Left kidney (tissue), 2 donors: ENCODE measurements around the gene VSIG10. TPM values are rescaled to one million over a fixed set of nuclear protein-coding genes. Genes with fewer than 3 reads are reported as not detected.
"Not testable (repeated sequence)": the region's sequence is repeated elsewhere in the genome, so short reads cannot be mapped to it uniquely, and the experiment has no call there.

Experiments
- DNase-seq: peaks from one replicate; pipeline ENCODE4 v3.0.0-alpha.2; 2013
- polyA plus RNA-seq: library from polyadenylated mRNA; unstranded; fragments of 120-200 nt; gene quantifications from one replicate; pipeline ENCODE4 v1.2.1, GENCODE V29; 2013; ENCODE audit not compliant: insufficient read length

VSIG10 gene
- polyA plus RNA-seq, 1 donor, result 35.4 TPM

DNA sequence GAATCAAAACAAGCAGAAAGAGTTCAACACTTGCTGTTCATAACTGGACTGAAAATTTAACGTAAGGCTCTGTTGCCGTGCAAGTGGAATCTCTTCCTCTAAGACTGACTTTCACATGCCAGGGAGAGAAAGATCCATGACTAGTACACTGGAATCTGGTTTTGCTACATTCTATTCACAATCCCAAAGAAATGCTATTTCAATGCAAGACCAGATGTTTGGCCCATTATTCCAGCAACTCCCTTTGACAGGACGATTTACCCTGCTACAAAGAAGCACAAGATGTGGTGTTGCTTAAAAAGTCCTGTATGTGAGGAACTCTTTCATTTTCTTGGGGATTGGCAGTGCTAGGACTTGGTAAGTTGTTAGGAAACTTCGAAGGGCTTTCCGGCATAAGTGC is 69.9 kb downstream of the VSIG10 start:
- DNase-seq, result no peak

DNA sequence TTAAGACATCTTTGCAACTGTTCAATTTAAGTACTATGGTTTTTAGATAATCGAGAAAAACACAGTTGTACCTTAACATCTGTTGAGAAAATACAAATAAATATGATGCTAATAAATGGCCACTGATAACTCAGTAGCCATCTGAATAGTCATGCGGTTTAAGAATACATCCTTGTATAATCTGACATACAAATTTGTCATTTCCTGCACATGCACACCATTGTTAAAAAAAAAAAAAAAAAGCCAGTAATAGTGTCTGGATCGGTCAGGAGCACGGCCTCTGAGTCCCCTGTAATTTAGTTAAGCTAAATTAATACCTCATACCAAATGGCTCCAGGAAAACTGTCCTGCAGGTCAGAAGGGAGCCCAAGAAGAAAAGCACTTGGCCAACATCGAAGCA is 70.5 kb downstream of the VSIG10 start:
- no peak for DNase-seq

DNA sequence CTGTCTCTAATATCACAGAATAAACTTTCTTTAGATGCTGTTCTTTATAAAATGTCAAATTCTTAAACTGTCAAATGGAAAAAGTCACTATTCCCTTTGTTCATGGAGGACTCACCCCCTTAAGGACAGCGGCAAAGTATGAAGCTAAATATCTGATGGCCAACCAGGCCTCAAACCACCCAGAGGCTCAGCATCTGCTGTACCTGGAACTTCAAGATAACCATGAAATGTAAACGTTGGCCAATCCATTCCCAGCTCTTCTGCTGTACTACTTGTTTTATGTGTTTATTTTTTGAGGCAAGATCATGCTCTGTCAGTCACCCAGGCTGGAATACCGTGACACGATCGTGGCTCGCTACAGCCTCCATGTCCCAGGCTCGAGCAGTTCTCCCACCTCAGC is 71.6 kb downstream of the VSIG10 start:
- no peak for DNase-seq

DNA sequence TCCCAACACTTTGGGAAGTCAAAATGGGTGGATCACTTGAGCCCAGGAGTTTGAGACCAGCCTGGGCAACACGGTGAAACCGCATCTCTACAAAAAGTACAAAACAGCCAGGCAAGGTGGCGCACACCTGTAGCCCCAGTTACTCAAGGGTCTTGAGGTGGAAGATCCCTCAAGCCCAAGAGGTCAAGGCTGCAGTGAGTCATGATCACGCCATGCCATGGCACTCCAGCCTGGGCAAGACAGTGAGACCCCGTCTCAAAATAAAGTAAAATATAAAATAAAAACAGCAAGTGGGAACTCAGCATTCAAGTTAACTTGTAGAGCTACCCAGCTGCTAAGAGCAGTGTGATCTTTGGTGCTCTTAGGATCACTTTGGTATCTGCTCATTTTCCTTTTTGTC is 74.6 kb downstream of the VSIG10 start:
- no peak for DNase-seq

DNA sequence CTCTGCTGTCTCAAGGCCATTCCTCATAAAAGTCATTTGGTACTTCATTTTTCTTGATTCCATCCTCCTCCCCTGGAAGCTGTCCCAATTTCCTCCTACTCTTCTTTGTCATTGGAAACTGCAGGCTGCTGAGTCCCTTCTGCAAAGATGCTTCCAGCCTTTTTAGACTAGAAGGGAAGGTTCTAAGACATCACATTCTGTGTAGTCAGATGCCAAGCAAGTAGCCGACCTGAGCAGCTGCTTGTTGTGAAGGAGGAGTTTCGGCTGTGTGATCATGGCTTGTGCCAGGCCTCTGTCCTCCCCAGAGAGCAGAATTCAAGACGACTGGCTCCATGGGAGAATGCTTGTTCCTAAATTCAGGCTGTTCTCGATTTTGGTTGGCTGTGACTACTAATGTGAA is 78.6 kb downstream of the VSIG10 start:
- no peak for DNase-seq

DNA sequence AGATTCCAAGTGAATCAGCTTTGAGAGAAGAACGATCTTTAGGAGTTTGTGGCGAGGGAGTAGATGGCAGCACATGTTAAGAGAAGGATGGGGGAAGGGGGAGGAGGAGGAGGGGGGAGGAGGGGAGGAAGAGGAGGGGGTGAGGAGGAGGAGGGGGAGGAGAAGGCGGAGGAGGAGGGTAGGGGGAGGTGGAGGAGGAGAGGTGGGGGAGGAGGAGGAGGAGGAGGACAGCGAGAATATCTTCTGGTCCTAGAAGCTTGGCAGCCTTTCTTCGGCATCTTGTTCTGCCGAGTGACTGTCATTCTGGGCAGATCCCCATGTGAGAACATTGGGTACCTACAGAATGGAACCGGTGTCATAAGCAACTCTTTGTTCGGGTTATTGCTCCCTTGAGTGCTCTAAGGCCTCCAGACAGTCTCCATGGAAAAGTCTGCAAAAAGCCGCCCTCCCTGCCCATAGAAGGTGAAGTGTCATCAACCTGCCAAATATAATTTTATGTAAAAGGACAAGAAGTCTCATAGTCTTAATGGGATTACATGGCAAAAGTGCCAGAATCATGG is 80.4 kb downstream of the VSIG10 start:
- no peak for DNase-seq

DNA sequence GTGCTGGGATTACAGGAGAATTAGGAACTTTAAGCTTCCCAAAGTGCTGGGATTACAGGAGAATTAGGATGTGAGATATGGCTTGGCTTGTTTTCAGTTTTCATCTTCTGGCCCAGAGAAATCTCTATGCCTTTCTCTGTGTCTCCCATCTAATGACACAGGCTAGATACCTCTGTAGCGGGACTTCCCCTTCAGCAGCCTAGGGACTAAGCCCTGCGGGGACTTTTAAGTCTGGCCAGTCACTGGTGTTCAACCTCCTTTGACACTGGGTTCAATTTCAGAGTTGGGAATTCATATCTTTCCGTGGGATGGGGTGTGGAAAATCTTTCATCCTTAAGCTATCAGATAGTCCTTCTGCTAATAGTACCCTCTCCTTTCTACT is 81.1 kb downstream of the VSIG10 start:
- no peak for DNase-seq

DNA sequence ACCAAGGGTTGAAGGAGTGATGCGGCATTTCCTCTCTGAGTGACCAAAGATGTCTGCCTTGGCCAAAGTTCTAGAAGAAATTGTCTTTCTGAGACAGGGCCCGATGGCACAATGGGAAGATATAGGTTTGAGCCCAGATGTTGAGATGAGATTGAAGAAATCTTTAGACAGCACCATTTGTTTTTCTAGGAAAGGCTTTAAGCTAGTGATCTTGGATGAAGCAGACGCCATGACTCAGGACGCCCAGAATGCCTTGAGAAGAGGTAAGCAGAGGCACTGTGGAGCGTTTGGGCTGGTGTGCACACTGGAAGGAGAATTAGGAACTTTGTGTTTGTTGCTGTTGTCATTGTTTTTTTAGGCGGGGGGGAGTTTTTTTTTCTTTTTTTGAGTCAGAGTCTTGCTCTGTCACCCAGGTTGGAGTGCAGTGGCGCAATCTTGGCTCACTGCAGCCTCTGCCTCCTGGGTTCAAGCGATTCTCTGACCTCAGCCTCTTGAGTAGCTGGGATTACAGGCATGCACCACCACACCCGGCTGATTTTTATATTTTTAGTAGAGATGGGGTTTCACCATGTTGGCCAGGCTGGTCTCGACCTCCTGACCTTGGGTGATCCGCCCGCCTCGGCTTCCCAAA is 81.6 kb downstream of the VSIG10 start:
- not testable (repeated sequence) for DNase-seq

DNA sequence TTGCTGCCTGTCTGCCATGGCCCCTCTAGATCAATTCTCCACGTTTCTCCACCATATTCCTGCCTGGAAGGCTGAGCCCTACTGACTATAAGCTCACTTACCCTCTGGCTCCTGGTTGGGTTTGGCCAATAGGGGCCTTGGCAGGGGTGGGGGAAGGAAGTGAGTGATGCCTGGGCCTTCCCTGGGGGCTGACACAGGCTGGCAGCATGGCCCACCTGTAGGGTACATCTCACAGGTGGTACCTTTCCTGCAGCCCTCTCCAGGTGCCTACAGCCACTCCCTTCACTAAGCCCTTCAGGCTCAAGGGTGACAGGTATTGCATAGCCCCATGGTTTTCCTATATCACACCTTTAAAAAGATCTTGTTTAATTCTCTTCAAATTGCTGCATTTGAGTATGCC is 83.8 kb downstream of the VSIG10 start:
- no peak for DNase-seq

DNA sequence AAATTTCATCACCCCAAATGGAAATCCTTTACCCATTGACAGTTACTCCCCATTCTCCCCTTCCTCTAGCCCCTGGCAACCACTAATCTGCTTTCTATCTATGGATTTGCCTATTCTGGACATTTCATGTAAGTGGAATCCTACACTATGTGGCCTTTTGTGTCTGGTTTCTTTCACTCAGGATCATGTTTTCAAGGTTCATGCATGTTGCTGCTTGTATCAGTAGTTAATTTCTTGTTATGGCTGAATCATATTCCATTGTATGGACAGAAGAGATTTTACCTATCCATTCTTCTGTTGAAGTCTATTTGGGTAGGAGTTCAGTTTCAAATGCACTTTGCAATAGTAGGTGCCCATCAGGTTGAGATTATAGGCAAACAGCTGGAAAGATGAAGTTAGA is 85.9 kb downstream of the VSIG10 start:
- no peak for DNase-seq

DNA sequence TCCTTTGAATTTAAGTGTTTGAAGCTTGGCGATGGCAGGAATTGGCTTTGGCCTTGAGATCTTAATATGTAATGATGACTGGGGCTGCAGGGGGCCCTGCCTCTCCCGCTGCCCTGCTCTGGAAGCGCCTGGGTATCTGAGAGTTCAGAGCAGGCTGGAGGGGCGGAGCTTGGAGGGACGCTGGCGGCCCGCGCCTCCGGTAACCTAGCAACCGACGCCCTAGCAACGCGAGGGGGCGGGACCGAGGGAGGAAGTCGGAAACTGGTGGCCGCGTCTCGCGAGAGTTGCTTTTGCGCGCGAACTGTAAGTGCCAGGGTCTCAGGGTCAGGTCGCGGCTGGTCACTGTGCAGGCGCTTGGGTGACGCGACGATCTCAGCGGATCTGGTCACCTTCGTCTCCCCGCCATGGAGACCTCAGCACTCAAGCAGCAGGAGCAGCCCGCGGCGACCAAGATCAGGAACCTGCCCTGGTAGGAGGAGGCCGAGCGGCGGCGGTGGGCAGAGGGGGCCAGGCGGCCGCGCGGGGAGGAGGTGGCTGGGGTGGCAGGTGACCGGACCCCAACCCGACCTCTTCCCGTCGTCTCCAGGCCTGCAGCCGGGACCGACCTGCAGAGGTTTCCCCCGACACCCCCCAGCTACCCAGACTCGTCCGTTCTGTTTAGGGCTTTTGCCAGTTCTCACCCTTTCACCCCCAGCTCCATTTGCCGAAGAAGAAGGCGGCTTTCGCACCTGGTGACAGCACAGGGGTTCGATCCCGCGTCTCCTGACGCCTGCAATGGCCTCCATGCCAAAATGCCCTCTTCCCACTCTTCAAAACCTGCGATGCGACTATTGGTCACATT is 87.2 kb downstream of the VSIG10 start, which contains the start of gene RFC5:
TSS of gene RFC5 (plus strand) at position 280 of the 841 bp plus-strand sequence. CDS start at position 405, 125 bp downstream.
- DNase-seq, result peak; percentile 97

DNA sequence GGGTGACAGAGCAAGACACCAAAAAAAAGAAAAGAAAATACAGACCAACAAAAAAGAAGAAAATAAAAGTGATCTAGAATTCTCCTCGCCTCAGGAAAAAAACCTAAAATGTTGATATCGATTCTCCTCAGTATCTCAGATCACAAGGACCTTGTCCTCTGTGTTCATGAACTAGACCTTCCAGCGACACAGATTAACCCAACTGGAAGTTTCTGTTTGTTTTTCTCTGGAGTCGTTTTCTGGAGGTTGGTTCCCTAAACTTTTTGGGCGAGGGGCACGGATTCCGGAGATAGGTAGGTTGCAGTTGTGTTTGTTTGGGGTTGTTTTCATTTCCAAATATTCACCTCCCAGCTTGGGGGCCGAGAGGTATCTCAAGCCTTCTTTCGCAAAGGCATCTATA is 87.9 kb downstream of the VSIG10 start:
- peak; percentile 13 for DNase-seq

DNA sequence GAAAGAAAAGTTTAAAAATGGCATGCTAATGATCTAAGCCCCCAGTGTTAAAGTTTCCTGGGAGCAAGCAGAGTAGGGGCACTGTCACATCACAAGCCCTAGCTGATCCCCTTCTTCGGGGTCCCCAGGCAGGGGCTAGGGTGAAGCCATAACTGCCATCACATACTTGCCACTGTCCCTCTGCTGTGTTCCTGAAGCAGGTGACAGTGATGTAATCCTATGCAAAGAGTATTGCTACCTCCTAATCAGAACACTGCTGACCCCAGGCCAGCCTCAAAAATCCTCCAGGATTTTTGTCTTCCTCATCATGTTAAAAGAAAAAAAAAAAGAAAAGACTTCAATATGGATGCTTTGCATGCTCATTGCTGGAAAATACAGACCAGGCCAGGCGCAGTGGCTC is 88.5 kb downstream of the VSIG10 start:
- DNase-seq, result no peak

Other genes starting within 250 kb of the VSIG10 start
- 1.2 TPM for gene KSR2, start 135.0 kb downstream of the VSIG10 start, polyA plus RNA-seq
- 44.6 TPM for gene RFC5, start 87.3 kb downstream of the VSIG10 start, polyA plus RNA-seq
- gene WSB2, start 42.8 kb downstream of the VSIG10 start, polyA plus RNA-seq, result 50.4 TPM
- 263 TPM for gene PEBP1, start 32.1 kb upstream of the VSIG10 start, polyA plus RNA-seq